ENCODE measurements around the gene BCKDHA.

The BCKDHA gene

GRCh38 chr19:41402010-41402409 is 4.4 kb downstream of the BCKDHA start:
- TF ChIP-seq, protein P1, sequence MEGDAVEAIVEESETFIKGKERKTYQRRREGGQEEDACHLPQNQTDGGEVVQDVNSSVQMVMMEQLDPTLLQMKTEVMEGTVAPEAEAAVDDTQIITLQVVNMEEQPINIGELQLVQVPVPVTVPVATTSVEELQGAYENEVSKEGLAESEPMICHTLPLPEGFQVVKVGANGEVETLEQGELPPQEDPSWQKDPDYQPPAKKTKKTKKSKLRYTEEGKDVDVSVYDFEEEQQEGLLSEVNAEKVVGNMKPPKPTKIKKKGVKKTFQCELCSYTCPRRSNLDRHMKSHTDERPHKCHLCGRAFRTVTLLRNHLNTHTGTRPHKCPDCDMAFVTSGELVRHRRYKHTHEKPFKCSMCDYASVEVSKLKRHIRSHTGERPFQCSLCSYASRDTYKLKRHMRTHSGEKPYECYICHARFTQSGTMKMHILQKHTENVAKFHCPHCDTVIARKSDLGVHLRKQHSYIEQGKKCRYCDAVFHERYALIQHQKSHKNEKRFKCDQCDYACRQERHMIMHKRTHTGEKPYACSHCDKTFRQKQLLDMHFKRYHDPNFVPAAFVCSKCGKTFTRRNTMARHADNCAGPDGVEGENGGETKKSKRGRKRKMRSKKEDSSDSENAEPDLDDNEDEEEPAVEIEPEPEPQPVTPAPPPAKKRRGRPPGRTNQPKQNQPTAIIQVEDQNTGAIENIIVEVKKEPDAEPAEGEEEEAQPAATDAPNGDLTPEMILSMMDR (IDR thresholded peaks at IDR 0.05): no peak

DNA sequence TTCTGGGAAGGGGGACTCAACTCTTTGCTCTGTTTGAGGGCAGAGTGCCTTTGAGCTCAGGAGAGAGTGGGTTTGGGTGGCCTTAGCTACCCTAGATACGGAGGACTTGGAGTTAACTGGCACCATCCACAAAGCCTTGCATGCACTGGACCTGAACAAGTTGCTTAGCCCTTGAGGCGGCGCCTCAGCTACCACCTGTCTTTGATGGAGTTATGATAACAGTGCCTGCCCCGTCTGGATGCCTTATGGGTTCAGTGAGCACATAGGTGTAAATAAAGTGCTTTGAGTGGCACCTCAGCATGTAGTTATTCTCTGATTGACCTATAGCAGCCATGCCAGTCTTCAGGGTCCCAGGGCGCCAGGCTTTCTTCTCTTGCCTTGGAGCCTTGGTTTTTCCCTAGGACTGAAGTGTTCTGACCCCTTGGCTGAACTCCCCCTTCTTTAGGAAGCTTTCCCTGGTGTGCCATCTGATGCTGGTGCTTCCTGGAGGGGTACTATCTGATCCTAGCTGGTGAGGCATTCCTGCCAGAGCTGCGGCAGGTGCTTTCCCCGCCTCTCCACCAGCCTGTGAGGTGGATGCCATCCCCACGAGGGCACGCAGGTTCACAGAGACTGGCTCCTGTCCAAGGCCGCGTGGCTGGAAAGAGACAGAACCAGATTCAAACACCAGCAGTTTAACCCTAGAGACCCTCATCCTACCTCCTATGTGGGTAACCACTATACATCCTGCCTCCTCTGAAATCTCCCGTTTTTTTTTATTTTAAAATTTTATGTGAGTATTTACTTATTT is 5.8 kb downstream of the BCKDHA start:
- TF ChIP-seq, protein P1 (IDR thresholded peaks at IDR 0.05): no peak

DNA sequence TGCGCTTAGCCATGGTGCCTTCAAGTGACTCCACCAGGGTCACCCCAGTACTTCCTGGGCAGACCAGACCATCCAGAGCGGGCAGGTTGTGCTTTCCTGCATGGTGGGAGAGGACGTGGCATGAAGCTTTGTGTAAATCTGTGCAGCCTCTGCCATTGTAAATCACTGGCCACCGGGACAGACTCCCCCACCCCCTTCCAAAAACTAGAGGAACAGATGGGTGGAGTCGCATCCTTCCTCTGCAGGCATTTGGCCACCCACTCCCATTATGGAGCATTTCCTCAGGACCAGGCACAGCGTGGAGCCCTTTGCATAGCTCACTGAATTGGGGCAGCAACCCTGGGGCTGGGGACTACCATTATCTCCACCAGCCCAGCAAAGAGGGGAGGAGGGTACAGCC is 8.2 kb downstream of the BCKDHA start:
- TF ChIP-seq, protein P1 (IDR thresholded peaks at IDR 0.05): no peak

GRCh38 chr19:41407271-41407670 is 9.7 kb downstream of the BCKDHA start:
- TF ChIP-seq, protein P1 (IDR thresholded peaks at IDR 0.05): no peak

DNA sequence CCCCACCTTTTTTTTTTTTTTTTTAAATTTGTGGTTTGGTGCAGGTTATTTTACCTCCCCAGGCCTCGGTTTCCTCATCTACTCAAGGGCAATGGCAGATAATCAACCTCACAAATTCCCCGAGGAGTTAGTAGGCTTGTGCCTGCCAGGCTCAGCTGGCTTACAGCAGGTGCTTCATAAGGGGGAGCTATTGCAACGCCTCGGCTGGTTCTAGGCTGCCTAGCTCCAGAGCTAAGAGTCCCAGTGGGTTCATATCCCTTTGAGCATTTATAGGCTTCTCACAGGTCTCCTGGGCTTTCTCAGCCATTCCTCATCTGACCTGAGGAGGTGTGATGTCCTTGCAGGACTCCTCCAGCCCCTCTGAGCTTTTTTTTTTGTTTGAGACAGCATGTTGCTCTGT is 10.6 kb downstream of the BCKDHA start:
- TF ChIP-seq, protein P1 (IDR thresholded peaks at IDR 0.05): no peak

DNA sequence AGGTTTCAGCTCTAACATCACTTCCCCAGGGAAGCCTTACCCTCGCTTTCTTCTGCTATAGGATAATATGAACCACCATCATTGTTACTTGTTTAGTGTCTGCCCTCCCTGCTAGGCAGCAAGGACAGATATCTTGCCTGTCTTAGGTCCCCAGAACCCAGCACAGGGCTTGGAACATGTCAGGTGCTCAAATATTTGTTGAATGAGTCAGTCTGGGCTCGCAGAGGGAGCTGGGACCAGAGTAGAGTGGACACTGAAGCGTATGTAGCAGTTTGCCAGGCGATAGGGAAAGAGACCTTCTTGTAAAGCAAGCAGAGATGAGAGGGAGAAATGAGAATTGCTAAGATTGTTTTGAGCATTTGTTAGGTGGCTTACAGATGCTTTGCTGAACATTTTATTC is 11.7 kb downstream of the BCKDHA start:
- TF ChIP-seq, protein P1 (IDR thresholded peaks at IDR 0.05): no peak

GRCh38 chr19:41410336-41411054 is 12.9 kb downstream of the BCKDHA start:
- TF ChIP-seq, protein P1 (IDR thresholded peaks at IDR 0.05): no peak
